NOMO-1 treated with dmso at 0.1 percent for 144 hours (cell line): ENCODE results near the gene ANOS1.
"Not testable (repeated sequence)": the region's sequence is repeated elsewhere in the genome, so short reads cannot be mapped to it uniquely, and the experiment has no call there.

Experiments
- DNase-seq: peaks from one replicate; lab custom pipeline; 2025; ENCODE audit not compliant: unreplicated experiment; lab: John Stamatoyannopoulos, UW

The ANOS1 gene

GRCh38 chrX:8731559-8732395 lies at the start of gene ANOS1:
Gene ANOS1 (minus strand): TSS chrX:8732137. CDS start chrX:8732036, 101 bp downstream.
- DNase-seq = peak; percentile 64

GRCh38 chrX:8773117-8773516 lies 41.2 kb upstream of the ANOS1 start:
- no peak for DNase-seq

GRCh38 chrX:8760021-8760420 lies 28.1 kb upstream of the ANOS1 start:
- DNase-seq = no peak

- not testable (repeated sequence) for DNase-seq
These were observed 26.8 kb upstream of the ANOS1 start for GRCh38 chrX:8758706-8759105.

- not testable (repeated sequence) for DNase-seq
These were observed 25.9 kb upstream of the ANOS1 start for GRCh38 chrX:8757609-8758389.

- DNase-seq = no peak
These were observed 23.9 kb upstream of the ANOS1 start for GRCh38 chrX:8755813-8756212.

GRCh38 chrX:8755116-8755515 lies 23.2 kb upstream of the ANOS1 start:
- DNase-seq = no peak

- DNase-seq = no peak
These were observed 17.8 kb upstream of the ANOS1 start for GRCh38 chrX:8749697-8750096.

GRCh38 chrX:8748855-8749254 lies 16.9 kb upstream of the ANOS1 start:
- DNase-seq = no peak

GRCh38 chrX:8743126-8743732 lies 11.3 kb upstream of the ANOS1 start:
- peak; percentile 21 for DNase-seq

- DNase-seq = peak; percentile 81
These were observed 10.0 kb upstream of the ANOS1 start for GRCh38 chrX:8741981-8742380.

GRCh38 chrX:8738588-8739189 lies 6.8 kb upstream of the ANOS1 start:
- no peak for DNase-seq

GRCh38 chrX:8737883-8738282 lies 5.9 kb upstream of the ANOS1 start:
- DNase-seq = no peak

- no peak for DNase-seq
These were observed 952 bp downstream of the ANOS1 start for GRCh38 chrX:8730812-8731558.

- no peak for DNase-seq
These were observed 2.1 kb downstream of the ANOS1 start for GRCh38 chrX:8729811-8730210.

GRCh38 chrX:8728932-8729535 lies 2.9 kb downstream of the ANOS1 start:
- DNase-seq = peak; percentile 74

GRCh38 chrX:8726031-8726652 lies 5.8 kb downstream of the ANOS1 start:
- no peak for DNase-seq

- DNase-seq = no peak
These were observed 7.6 kb downstream of the ANOS1 start for GRCh38 chrX:8724300-8724699.

- DNase-seq = no peak
These were observed 10.4 kb downstream of the ANOS1 start for GRCh38 chrX:8721536-8721935.

GRCh38 chrX:8720136-8720535 lies 11.8 kb downstream of the ANOS1 start:
- DNase-seq = no peak
